K562 (cell line): ENCODE results near the gene RAB5B.

ENCODE experiments used
- CEBPB ChIP-seq: fragments of 450-650 bp; IDR thresholded peaks from 2 replicates; pipeline ENCODE4 v1.6.1; 2016; ENCODE audit warnings: missing genetic modification characterization, missing compliant biosample characterization
- CHD1 ChIP-seq: fragments of 200-600 bp; sonication (generic); IDR thresholded peaks from one replicate; pipeline ENCODE4 v1.6.1; 2012; ENCODE audit warnings: mild to moderate bottlenecking, moderate library complexity, low read length, inconsistent platforms
- DPF2 ChIP-seq: fragments of 450-650 bp; IDR thresholded peaks from 2 replicates; pipeline ENCODE4 v1.6.1; 2016
- EHMT2 ChIP-seq: fragments of 450-650 bp; IDR thresholded peaks from 2 replicates; pipeline ENCODE4 v1.6.1; 2018; ENCODE audit warnings: antibody characterized with exemption
- NR2C2 ChIP-seq, 2 experiments: fragments of 200-800 bp in 1 of 2; sonication (Bioruptor generic) in 1 of 2; sonication (generic) in 1 of 2; formaldehyde crosslinking in 1 of 2; IDR thresholded peaks; 2 replicates each; pipeline versions ENCODE4 v1.6.1 to v1.8.0; 2016 to 2022; ENCODE audit warnings: mild to moderate bottlenecking in 1 of 2, missing compliant biosample characterization in 1 of 2, missing genetic modification characterization in 1 of 2, missing genetic modification reagents in 1 of 2
- POLR2AphosphoS5 ChIP-seq: IDR thresholded peaks from 2 replicates; pipeline ENCODE4 v1.6.1; 2011; ENCODE audit warnings: mild to moderate bottlenecking, low read depth, low read length, moderate library complexity; ENCODE audit not compliant: control insufficient read depth, insufficient read depth
- POLR2H ChIP-seq: IDR thresholded peaks from 2 replicates; pipeline ENCODE4 v1.6.1; 2016; ENCODE audit warnings: missing genetic modification characterization, low read depth, mild to moderate bottlenecking, control low read depth, missing compliant biosample characterization, moderate library complexity
- SRSF9 ChIP-seq: fragments of 200-400 bp; formaldehyde crosslinking; IDR thresholded peaks from 2 replicates; pipeline ENCODE4 v1.6.1; 2017; ENCODE audit warnings: low read depth, low read length, borderline replicate concordance
- TF ChIP-seq, protein P1 (sequence below), 2 experiments: fragments of 450-650 bp in 1 of 2; sonication (generic) in 1 of 2; formaldehyde crosslinking in 1 of 2; IDR thresholded peaks in 1 of 2; conservative IDR thresholded peaks in 1 of 2; 2 replicates each; pipeline versions ENCODE4 v1.6.1 to v1.8.1; 2016 to 2023; ENCODE audit warnings: mild to moderate bottlenecking in 2 of 2, moderate library complexity in 2 of 2, inconsistent platforms in 1 of 2, missing genetic modification reagents in 1 of 2
- TF ChIP-seq, protein P2 (sequence below): IDR thresholded peaks from 3 replicates; pipeline ENCODE4 v1.6.1; 2011; ENCODE audit warnings: borderline replicate concordance, mild to moderate bottlenecking, moderate library complexity; ENCODE audit not compliant: insufficient read length; ENCODE audit errors: extremely low read depth
- TF ChIP-seq, protein P3 (sequence below), 3 experiments: IDR thresholded peaks in 2 of 3; conservative IDR thresholded peaks in 1 of 3; 2 replicates each; pipeline ENCODE4 v1.5.1; 2011 to 2012; ENCODE audit warnings: low read length in 3 of 3, mild to moderate bottlenecking in 3 of 3, control low read depth in 2 of 3, improper control_type of control experiment in 1 of 3, inconsistent platforms in 1 of 3, low read depth in 1 of 3, mixed read lengths in 1 of 3, moderate library complexity in 1 of 3; ENCODE audit not compliant: insufficient read depth in 2 of 3

DNA sequence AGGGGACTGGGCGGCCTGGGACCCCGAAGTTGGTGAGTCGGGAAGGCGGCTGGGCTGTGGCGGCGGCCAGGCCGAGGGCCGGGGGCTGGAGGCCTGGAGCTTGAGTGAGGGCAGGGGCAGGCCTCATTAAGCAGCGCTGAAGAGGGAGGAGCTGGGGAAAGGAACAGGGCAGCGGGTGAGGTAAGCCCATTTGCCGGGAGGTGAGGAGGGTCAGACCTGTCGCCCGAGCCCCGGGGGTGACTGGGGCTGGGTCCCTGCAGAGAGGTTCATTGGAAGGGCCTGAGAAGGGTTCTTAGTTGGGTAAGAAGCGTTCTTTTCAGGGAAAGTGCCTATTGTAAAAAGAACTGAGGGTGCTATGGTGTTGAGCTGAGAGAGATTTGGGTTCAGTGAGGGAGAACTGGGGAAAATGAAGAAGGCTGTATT, 441 bp downstream of the RAB5B start:
- TF ChIP-seq EHMT2 (no peak), DPF2 (no peak), SRSF9 (no peak), CEBPB (tag) (no peak), NR2C2 (CRISPR knock-in tag; IDR thresholded peaks at IDR 0.05) (no peak), NR2C2 (tag; IDR thresholded peaks at IDR 0.05) (no peak), POLR2H (tag) (no peak), POLR2AphosphoS5 (no peak), CHD1 (no peak)
- TF ChIP-seq, protein P1, sequence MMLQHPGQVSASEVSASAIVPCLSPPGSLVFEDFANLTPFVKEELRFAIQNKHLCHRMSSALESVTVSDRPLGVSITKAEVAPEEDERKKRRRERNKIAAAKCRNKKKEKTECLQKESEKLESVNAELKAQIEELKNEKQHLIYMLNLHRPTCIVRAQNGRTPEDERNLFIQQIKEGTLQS (IDR thresholded peaks at IDR 0.05) = no peak
- TF ChIP-seq, protein P1 (CRISPR knock-in tag; conservative IDR thresholded peaks at IDR 0.05) = no peak
- TF ChIP-seq, protein P2, sequence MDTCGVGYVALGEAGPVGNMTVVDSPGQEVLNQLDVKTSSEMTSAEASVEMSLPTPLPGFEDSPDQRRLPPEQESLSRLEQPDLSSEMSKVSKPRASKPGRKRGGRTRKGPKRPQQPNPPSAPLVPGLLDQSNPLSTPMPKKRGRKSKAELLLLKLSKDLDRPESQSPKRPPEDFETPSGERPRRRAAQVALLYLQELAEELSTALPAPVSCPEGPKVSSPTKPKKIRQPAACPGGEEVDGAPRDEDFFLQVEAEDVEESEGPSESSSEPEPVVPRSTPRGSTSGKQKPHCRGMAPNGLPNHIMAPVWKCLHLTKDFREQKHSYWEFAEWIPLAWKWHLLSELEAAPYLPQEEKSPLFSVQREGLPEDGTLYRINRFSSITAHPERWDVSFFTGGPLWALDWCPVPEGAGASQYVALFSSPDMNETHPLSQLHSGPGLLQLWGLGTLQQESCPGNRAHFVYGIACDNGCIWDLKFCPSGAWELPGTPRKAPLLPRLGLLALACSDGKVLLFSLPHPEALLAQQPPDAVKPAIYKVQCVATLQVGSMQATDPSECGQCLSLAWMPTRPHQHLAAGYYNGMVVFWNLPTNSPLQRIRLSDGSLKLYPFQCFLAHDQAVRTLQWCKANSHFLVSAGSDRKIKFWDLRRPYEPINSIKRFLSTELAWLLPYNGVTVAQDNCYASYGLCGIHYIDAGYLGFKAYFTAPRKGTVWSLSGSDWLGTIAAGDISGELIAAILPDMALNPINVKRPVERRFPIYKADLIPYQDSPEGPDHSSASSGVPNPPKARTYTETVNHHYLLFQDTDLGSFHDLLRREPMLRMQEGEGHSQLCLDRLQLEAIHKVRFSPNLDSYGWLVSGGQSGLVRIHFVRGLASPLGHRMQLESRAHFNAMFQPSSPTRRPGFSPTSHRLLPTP = no peak
- TF ChIP-seq, protein P3, sequence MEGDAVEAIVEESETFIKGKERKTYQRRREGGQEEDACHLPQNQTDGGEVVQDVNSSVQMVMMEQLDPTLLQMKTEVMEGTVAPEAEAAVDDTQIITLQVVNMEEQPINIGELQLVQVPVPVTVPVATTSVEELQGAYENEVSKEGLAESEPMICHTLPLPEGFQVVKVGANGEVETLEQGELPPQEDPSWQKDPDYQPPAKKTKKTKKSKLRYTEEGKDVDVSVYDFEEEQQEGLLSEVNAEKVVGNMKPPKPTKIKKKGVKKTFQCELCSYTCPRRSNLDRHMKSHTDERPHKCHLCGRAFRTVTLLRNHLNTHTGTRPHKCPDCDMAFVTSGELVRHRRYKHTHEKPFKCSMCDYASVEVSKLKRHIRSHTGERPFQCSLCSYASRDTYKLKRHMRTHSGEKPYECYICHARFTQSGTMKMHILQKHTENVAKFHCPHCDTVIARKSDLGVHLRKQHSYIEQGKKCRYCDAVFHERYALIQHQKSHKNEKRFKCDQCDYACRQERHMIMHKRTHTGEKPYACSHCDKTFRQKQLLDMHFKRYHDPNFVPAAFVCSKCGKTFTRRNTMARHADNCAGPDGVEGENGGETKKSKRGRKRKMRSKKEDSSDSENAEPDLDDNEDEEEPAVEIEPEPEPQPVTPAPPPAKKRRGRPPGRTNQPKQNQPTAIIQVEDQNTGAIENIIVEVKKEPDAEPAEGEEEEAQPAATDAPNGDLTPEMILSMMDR (IDR thresholded peaks at IDR 0.05 in 2 of 3, conservative IDR thresholded peaks at IDR 0.05 in 1 of 3; ENCODE audit: insufficient read depth in 2 of 3, low read depth in 1 of 3, low read length in 3 of 3) = no peak
